ENCODE measurements around the gene PCDH9. TPM values are rescaled to one million over a fixed set of nuclear protein-coding genes. Genes with fewer than 3 reads are reported as not detected.

The PCDH9 gene
- total RNA-seq, 4 donors from 2014 or later = 0.37 to 2.4 (median 1.5) TPM

- in situ Hi-C loops (cut with MboI; ENCODE audit: low pct_ligation_motif_present in 1 of 4, low pct_unique_long_range_greater_than_20kb in 1 of 4, low sequenced_read_pairs in 3 of 4) (no loop called here), intact Hi-C loops (cut with DNase I; ENCODE audit: low total_unique reads) (no loop called here)
- Histone ChIP-seq H3K27ac (no peak overlapping the region), H3K4me3 (no peak overlapping the region), H3K27me3 (no peaks in the 10 kb centered on the region), H3K9me3 (no peaks in the 10 kb centered on the region), H3K36me3 (no peaks in the 10 kb centered on the region), H3K4me1 (no peaks in the 10 kb centered on the region)
- no peak for DNase-seq
- no peak for TF ChIP-seq EP300 (IDR thresholded peaks at IDR 0.05; ENCODE audit: low read depth)
- no peak for TF ChIP-seq POLR2AphosphoS5 (IDR thresholded peaks at IDR 0.05)
- TF ChIP-seq POLR2A (IDR thresholded peaks at IDR 0.05) = no peak
Observed at GRCh38 chr13:66364346-66364745, 865.8 kb downstream of the PCDH9 start.

- H3K27ac ChIP-seq = no peak overlapping the region
- no peak for TF ChIP-seq POLR2A (IDR thresholded peaks at IDR 0.05)
- no peak for TF ChIP-seq EP300 (IDR thresholded peaks at IDR 0.05; ENCODE audit: low read depth)
- no peak for TF ChIP-seq POLR2AphosphoS5 (IDR thresholded peaks at IDR 0.05)
- TF ChIP-seq CTCF (IDR thresholded peaks at IDR 0.05) = no peak
- H3K9me3 ChIP-seq = no peaks in the 10 kb centered on the region
- intact Hi-C loops (cut with DNase I; ENCODE audit: low total_unique reads) (no loop called here), in situ Hi-C loops (cut with MboI; ENCODE audit: low pct_ligation_motif_present in 1 of 4, low pct_unique_long_range_greater_than_20kb in 1 of 4, low sequenced_read_pairs in 3 of 4) (no loop called here)
- H3K36me3 ChIP-seq = no peaks in the 10 kb centered on the region
- no peaks in the 10 kb centered on the region for H3K4me1 ChIP-seq
- WGBS, 2 donors (ENCODE audit: low coverage in 1 of 2) = 90% methylated on average over 1 of the region's 1 CpG
- DNase-seq = no peak
- no peak overlapping the region for H3K4me3 ChIP-seq
- no peaks in the 10 kb centered on the region for H3K27me3 ChIP-seq
Observed at GRCh38 chr13:66362485-66362884, 867.7 kb downstream of the PCDH9 start.

- no peak overlapping the region for H3K27ac ChIP-seq
- in situ Hi-C loops (cut with MboI; ENCODE audit: low pct_ligation_motif_present in 1 of 4, low pct_unique_long_range_greater_than_20kb in 1 of 4, low sequenced_read_pairs in 3 of 4) = no loop called here
- TF ChIP-seq CTCF (IDR thresholded peaks at IDR 0.05) = no peak
- TF ChIP-seq POLR2AphosphoS5 (IDR thresholded peaks at IDR 0.05) = no peak
- TF ChIP-seq EP300 (IDR thresholded peaks at IDR 0.05; ENCODE audit: low read depth) = no peak
- TF ChIP-seq POLR2A (IDR thresholded peaks at IDR 0.05) = no peak
- no peak overlapping the region for H3K4me3 ChIP-seq
- no peaks in the 10 kb centered on the region for H3K36me3 ChIP-seq
- no peak for DNase-seq
- intact Hi-C loops (cut with DNase I; ENCODE audit: low total_unique reads) = loop anchor here (10.0 kb wide), 1 partner anchor 45 kb away; no protein-coding TSS in a partner anchor
- no peaks in the 10 kb centered on the region for H3K9me3 ChIP-seq
- H3K4me1 ChIP-seq = peaks cover 0 to under 1% (median 0%) of the 10 kb centered on the region in 4 donors
- no peaks in the 10 kb centered on the region for H3K27me3 ChIP-seq
- 61 to 70% methylated on average over 4 to 5 of the region's 5 CpGs for WGBS, 2 donors (ENCODE audit: low coverage in 1 of 2)
Observed at GRCh38 chr13:66359910-66360552, 870.1 kb downstream of the PCDH9 start.

GRCh38 chr13:66359393-66359792 is 870.7 kb downstream of the PCDH9 start:
- Histone ChIP-seq H3K4me1 (peaks cover 0 to 7% (median 0%) of the 10 kb centered on the region in 4 donors), H3K4me3 (no peak overlapping the region), H3K9me3 (no peaks in the 10 kb centered on the region), H3K36me3 (no peaks in the 10 kb centered on the region), H3K27ac (no peak overlapping the region), H3K27me3 (no peaks in the 10 kb centered on the region)
- DNase-seq = no peak
- intact Hi-C loops (cut with DNase I; ENCODE audit: low total_unique reads) = loop anchor here (10.0 kb wide), 1 partner anchor 45 kb away; no protein-coding TSS in a partner anchor
- in situ Hi-C loops (cut with MboI; ENCODE audit: low pct_ligation_motif_present in 1 of 4, low pct_unique_long_range_greater_than_20kb in 1 of 4, low sequenced_read_pairs in 3 of 4) = no loop called here
- TF ChIP-seq POLR2AphosphoS5 (IDR thresholded peaks at IDR 0.05) (no peak), POLR2A (IDR thresholded peaks at IDR 0.05) (no peak)
- WGBS, 2 donors (ENCODE audit: low coverage in 1 of 2) = 65 to 75% methylated on average over 3 of the region's 3 CpGs

GRCh38 chr13:66358564-66358963 is 871.6 kb downstream of the PCDH9 start:
- Histone ChIP-seq H3K27me3 (no peaks in the 10 kb centered on the region), H3K36me3 (no peaks in the 10 kb centered on the region), H3K4me3 (no peak overlapping the region), H3K4me1 (peaks cover 0 to 15% (median 0%) of the 10 kb centered on the region in 4 donors), H3K27ac (no peak overlapping the region), H3K9me3 (no peaks in the 10 kb centered on the region)
- intact Hi-C loops (cut with DNase I; ENCODE audit: low total_unique reads) (loop anchor here (10.0 kb wide), 1 partner anchor 46 kb away; no protein-coding TSS in a partner anchor), in situ Hi-C loops (cut with MboI; ENCODE audit: low pct_ligation_motif_present in 1 of 4, low pct_unique_long_range_greater_than_20kb in 1 of 4, low sequenced_read_pairs in 3 of 4) (no loop called here)
- DNase-seq = no peak
- TF ChIP-seq POLR2A (IDR thresholded peaks at IDR 0.05) = no peak
- TF ChIP-seq EP300 (IDR thresholded peaks at IDR 0.05; ENCODE audit: low read depth) = no peak
- no peak for TF ChIP-seq CTCF (IDR thresholded peaks at IDR 0.05)
- TF ChIP-seq POLR2AphosphoS5 (IDR thresholded peaks at IDR 0.05) = no peak
